Measurements from ENCODE around the gene MB.
"Not testable (repeated sequence)": the region's sequence is repeated elsewhere in the genome, so short reads cannot be mapped to it uniquely, and the experiment has no call there.

MB gene

DNA sequence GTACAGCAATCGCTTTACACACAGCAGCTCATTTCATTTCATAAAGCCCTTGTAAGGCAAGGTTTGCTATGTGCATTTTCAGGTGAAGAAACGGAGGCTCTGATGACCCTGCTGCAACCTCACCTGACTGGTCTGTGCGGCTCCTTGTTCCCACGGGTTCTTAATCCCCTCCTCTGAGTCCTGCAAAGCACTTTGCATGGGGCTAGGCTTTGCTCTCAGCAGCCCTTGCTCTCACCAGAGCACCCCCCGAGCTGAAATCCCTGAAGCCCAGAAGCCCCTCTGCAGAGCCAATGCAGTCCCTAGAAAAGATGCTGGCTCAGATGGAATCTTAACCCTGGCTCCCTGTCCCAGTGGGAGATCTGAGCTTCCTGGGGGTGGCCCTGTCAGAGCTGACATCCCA lies 20.1 kb upstream of the MB start:
- no peak for DNase-seq

DNA sequence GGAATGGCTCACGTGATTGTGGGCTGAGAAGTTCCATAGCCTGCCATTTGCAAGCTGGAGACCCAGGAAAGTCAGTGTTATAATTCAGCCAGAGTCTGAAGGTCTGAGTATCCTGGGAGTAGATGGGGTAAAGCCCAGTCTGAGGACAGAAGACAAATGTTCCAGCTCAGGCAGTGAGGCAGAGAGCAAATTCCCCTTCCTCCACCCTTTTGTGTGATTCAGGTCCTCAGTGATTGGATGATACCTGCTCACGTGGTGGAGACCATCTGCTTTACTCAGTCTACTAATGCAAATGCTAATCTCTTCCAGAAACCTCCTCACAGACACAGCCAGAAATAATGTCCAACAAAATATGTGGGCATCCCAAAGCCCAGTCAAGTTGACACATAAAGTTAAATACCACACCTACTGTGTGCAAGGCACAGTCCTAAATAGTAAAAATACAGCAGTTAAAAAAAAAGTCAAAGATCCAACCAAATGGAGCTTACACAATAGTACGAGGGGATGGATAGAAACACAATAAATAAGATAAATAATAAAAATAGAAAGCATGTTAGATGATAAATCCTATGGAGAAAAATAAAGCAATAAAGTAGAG lies 17.9 kb upstream of the MB start:
- no peak for DNase-seq

DNA sequence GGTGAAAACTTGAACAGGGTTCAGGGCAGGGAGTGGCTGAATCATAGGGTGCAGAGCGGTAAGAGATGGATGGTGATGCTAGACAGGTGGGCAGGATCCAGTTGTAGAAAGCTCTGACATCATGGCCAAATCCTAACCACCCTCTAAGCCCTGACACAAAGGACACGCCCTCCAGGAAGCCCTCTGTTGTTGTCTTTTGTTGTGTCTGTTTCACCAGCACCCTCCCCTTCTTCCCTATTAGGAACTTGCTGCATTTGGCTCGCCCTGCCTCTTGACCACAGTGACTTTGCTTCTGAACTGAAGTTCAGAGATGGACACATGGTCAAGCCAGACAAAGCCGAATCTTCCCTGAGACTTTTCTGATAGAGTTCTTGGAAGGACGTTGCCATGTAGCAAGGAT lies 16.9 kb upstream of the MB start:
- DNase-seq: no peak

DNA sequence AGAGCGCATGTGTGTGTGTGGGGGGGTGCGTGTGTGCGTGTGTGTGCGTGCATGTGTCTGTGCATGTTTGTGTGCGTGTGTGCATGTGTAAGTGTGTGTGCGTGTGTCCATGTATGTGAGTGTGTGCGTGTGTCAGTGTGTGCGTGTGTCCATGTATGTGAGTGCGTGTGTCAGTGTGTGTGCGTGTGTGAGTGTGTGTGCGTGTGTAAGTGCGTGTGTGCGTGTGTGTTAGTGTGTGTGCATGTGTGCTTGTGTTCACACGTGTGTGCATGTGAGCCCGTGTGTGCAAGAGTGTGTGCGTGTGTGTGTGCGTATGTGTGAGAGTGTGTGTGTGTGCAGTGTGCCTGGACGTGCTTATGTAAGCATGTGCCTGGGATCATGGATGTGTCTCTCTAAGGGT lies 16.4 kb upstream of the MB start:
- DNase-seq: no peak

DNA sequence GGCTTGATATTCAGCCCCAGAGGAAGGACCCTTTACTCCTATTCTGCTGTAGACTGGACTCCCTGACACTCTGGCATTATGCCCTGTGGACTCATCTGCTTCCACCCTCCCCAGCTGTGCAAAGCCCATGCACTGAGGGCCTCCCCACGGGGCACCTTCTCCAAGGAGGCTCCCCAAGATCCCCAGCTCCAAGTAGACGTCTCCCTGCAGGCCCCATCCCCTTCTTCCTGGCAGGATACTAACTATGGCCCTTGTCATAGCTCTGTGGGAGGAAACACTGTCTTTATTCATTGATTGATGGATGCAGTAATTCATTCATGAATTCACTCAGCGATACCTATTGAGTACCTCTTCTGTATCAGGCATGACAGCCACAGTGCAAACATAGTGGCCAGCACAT lies 15.8 kb upstream of the MB start:
- no peak for DNase-seq

DNA sequence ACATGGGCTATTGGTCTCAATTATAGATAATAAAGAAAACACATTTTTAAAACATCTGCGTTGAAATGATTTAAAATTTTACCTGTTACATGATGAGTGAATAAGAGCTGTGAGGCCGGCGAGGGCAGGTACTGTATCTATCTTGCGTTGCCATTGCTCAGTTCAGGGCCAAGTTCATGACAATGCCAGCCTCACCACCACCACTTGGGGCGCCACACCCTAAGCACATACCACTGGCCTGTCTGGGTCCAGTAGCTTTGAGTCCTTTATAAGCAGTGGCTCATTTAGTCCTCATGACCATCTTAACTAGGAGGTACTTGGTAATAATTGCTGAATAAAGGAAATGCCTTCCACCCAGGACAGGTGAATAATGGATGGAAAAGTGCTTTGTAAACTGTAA lies 14.5 kb upstream of the MB start:
- DNase-seq: no peak

DNA sequence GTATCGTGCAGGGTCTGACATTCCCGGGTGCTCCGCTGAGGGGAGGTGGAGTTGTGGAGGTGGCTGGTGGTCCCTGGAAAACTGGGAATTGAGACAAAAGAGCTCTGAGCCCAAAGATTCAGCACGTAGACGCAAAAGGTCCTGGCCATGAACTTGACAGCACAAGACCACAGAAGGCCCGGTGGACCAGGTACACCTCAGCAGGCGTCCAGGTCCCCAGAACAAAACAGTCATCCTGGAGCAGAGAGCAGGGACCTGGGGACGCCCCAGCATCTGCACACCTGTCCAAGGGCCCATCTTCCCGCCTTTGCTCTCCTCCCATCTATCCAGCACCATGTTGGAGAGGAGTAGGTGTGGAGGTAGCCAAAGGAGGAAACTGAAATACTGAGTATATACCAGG lies 13.8 kb upstream of the MB start:
- DNase-seq: no peak

DNA sequence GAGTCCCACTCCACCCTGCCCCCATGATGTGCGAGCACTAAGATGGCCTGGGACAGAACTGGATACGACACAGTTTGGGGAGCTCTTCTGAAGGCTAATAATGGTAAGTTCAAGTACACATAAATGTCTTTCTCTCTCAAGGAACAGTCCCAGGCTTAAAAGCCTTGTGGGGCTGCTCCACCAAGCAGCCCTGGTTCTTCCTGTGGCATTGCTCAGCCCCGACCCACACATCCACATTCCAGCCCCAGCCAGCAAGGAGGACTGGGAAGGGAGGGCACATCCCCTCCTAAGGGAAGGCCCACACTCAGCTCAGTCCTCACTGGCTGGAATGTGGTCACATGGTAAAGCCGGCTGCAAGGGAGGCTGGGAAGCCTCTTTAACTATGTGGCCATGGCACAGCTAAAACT lies 13.3 kb upstream of the MB start:
- DNase-seq: peak; percentile 43

DNA sequence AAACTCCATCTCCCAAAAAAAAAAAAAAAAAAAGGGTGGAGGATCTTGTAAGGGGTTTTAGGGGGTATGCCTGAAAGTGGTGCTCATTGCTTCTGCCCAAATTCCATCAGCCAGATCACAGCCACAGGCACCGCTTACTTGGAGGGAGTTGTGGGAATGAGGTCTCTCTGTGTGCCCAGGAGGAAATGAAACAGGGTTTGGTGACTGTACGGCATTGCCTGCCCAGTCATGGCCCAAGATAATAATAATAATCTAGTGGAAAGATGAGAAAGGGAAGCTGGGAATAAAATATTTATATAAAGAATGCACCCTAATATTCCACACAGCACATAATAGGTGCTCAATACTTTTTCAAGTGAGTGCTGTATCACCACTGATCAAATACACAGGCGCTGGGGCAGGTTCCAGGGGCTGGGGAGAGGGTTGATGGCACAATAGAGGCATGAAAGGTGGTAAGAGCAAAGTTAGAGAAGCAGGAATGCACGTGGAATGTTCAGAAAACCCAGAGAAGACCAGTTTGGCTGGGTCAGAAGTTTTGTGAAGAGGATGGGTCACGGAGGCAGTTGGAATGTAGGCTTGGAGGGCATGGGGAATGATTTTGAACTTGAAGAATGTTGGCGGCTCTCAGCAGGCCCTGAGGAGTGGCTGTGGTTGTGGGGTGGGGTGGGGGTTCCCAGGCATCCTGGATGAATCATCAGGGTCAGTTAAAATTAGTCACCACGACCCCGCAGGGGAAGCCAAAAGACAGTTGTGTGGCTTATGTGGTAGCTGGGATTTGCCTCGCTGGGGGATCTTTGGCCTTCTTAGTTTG lies 12.5 kb upstream of the MB start:
- DNase-seq: peak; percentile 94

DNA sequence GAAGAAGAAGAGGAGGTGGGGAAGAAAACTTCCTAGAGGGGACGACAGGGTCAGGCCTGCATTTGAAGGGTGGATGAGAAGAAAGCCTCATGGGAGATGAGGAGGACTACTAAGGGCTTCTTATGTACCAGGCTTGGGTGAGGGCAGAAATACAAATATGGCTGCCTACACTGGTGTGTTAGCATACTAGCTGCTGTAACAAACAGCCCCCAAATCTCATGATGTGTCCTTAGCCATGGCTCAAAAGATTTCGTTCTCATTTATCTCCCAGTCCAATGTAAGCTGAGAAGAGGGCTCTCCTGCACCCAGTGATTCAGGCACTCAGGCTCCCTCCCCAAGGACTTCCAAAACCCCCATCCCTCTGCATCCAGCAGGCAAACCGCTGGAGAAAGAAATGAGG lies 11.6 kb upstream of the MB start:
- no peak for DNase-seq

DNA sequence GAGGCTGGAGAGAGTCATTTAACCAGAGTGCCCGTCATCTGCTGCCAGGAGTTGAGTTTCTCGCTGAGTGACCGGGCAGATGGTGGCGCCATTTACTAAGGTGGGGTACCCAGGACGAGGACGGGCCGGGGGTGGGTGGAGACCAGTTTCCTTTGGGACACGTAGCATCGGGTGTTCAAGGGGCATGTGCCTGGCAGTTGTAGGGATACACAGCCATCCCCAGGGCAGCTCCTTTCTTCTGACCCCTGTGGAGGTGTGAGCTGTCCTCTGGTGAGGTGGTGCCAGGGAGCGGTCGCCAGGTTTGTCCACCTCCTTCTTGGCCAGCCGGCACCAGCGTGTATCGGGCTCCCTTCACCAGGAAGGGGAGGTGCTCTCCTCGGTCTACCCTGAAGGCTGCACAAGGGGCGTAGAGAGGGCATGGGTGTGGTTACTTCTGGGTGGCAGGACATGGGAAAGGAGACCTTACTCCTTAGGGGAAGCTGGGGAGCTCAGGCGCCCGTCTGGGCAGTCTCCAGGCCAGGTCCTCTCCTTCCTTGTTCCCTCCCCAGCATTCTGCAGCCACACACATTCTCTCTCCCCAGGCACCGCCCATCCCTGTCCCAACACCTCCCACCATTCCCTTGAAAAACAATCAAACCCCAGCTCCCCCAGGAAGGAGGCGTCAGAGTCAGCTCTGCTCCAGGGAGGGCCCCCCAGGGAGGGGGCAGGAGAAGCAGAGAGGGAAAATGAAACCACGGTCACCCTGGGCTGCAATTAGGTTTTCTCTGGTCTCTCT lies 10.3 kb upstream of the MB start:
- DNase-seq: peak; percentile 86

DNA sequence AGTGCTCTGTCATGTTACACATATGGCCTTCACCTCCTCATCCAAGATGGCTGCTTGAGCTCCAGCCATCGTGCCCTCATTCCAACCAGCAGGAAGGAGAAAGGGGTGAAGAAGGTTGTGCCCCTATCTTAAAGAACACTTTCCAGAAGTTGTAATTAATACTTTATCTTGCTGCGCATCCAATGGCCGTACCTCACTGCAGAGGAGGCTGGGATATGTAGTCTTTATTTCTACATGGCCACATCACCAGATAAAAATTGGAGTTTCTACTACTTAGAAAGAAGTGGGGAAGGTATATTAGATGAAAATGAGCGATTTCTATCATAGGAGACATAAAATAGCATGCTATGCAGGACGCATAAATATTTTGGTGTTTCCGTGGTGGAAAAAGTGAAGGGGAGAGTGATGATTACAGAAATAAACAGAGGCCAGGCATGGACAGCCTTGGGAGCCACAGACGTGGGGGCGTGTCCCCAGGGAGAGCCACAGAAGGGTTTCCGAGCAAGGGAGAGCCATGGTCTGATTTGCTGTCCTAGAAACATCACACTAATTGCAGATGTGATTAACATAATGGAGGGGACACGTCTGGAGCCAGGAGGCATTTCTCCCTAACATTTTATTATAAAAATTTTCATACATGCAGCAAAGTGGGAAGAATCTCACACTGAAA lies 8.8 kb upstream of the MB start:
- no peak for DNase-seq

DNA sequence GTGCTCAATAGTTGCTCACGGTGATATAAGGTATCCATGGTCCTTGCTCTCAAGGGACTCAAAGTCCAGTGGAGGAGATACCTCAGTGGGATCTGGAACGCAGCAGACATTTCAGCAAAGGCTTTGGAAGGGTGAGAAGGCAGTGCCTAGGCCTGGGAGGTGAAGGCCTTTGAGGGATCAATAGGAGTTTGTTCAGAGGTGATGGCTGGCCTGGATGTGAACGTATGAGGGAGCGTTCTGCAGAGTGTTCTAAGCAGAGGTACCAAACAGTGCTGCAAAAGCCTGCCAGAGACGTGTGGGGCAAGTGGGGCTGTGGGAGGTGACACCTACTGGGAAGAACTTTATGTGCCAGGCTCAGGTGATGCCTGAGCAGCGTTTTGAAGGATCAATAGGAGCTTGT lies 7.4 kb upstream of the MB start:
- DNase-seq: no peak

DNA sequence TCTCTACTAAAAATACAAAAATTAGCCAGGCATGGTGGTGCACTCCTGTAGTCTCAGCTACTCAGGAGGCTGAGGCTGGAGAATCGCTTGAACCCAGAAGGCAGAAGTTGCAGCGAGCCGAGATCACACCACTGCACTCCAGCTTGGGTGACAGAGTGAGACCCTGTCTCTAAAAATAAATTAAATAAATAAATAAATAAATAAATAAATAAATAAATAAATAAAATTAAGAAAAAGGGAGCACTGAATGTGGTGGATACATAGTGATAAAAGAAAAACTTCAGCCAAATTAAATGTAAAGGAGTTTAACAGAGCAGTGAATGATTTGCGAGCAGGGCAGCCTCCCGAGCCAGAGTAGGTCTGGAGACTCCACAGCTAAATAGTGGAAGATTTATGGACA lies 6.8 kb upstream of the MB start:
- DNase-seq: not testable (repeated sequence)

DNA sequence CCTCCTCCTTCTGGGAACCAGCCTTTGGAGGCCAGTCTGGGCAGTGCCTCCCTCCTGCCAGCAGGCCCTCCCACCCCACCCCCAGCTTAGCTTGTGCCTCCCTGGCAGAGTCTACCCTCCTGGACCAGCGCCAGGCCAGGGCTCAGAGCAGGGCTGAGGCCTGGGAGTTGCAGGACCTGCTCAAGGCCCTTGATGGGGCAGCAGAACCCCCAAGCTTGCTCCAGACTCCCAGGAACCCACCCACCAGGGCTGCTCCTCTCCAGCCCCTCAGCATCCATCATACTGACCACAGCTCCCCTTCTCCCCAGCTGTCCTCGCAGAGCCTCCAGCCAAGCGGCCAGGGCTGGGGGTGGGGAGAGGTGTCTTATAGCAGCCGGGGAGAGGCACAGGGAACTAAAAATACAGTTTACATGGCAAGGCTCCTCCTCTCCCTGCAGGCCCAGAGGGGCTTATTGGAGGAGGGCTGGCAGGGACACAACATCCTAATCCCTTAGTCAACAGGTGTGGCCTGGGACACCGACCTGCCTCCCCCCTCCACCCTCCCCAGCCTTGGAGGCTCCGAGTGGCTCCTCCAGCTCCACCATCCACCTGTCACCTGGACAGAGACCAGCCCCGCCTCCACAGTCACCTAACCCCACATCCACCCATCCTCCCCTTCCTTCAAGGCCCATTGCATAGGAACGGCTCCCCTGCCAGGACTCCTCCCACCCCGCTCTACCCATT lies 5.2 kb upstream of the MB start:
- no peak for DNase-seq

DNA sequence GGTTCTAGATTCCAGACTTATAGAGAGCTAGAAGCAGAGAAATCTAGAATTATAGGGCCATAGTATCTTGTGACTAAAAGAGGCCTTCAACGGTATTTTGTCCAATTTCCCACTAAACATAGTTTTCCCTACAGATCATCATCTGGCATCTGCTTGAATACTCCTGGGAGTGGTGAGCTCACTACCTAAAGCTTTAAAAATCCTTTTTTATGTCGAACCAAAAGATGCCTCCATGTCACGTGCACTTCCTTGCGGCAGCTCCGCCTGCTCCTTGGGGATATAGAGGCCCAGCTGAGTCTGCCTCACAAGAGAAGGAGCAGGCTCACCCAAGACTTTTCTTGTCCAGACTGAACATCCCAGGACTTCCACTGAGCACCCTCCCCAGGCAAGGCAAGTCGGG lies 4.3 kb upstream of the MB start:
- DNase-seq: no peak

DNA sequence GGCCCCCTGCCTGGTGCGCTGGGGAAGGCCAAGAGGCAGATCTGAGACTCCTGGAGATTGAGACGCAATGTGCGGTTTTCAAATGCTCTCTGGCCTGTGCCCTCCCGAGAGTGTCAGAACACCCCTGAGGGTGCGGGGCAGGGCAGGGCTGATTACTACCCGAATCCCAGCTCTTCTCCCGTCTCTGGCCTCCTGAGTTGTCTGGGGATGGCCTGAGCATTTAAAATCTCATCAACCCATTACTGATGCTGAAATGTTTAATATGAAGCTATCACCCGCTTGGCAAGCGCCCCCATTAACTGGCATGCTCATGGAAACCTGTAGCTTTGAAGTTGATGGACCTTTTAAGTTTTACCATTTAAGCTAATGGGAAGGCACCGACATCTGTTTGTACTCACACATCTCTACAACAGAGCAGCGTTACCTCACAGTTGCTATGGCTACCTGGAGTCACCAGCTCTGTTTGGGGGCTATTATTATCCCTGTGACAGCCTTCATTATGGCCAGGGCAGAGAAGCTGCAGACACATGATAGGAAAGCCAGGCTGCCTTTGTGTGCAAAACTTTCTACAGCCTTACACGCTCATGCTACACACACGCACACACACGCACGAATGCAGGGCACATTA lies 3.6 kb upstream of the MB start:
- DNase-seq: no peak

DNA sequence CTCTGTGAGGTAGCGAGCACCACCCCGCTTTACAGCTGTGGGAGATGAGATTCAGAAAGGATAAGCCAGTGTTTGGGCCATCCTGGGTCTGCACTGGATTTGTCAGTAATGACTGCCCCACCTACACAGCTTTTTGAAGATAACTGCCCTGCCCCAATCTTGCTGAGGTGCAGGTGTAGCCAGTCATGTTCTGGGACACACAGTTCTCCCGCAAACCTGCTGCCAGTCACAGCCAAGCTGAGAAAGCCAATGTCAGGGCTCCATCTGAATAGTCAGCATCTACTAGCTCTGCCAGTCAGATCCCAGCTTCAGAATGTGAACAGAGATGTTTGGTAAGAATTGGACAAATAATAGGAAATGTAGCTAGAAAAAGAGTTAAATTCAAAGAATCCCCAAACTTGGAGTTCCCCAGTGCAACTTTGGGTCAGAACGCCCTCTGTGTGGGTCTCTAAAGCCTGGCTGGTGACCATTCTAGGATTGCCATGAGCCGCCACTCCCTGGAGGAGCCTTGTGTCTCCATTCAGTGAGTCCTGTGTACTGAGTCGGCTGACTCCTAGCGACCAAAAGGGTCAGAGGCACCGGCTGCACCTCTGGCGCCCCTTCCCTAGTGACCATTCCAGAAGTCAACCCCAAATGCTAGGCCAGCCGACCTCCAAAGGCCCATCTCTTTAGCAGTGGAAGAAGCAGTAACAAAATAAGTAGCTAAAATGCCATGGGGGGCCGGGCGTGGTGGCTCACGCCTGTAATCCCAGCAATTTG lies 2.4 kb upstream of the MB start:
- no peak for DNase-seq

DNA sequence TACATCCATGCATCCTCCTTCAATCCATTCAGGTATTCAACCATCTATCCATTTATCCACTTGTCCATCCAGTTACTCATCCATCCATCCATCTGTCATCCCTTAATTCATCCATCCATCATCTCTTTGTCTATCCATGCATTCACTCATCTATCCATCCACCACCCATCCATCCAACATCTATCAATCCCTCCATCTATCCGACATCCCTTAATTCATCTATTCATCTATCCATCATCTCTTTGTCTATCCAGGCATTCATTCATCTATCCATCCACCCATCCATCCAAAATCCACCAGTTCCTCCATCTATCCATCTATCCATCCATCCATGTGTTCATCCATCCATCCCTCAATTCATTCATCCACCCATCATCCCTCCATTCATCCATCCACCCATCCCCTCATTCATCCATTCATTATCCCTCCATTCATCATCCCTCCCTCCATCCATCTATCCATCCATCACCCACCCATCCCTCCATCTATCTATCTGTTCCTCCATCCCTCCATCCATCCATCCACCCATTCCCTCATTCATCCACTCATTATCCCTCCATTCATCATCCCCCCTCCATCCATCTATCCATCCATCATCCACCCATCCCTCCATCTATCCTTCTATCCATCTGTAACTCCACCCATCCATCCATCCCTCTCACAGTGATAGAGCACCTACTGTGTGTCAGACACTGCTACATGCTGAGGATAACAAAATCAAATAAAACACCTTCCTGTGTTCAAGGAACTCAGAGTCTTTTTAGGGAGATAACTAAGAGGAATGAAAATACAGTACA lies 1.5 kb upstream of the MB start:
- no peak for DNase-seq

DNA sequence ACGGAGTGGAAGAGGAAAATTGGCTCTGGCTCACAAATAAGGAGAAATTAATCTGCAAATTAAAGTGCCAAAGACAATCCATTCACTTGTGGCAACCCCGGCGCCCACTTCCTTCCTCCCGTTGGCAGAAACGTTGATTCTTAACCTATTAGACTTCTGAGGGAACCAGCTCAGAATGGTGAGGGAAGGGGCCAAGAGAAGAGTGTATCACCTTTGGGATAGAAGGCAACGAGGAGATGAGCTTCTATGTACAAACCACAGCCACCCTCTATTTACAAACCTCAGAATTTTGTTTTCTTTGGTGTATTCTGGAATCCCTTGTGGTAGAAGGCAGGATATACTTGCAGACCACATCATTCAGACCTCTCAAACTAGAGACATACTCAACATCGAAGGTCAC lies 1.1 kb downstream of the MB start:
- DNase-seq: no peak

DNA sequence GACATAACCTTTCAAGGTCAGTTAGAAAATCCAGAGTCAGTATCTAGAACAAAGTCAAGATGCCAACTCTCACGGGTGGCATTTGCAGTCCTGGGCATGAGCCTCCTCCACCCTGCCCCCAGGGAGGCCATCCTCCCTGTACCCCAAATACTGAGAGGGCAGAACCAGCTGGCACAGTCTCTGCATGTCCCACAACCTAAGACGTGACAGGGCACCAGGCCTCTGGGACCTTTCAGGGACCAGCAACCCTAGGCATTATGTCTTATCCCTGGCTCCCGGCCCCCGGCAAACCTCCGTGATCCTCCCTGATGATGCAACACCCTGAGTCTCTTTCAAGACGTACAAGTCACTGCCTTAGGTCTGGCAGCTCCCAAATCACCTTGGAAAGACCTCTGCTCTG lies 2.0 kb downstream of the MB start:
- DNase-seq: no peak

All from T1000 (cell line).